Suprapubic skin (tissue), 4 donors: Measurements from ENCODE around the gene FDXR. TPM values are rescaled to one million over a fixed set of nuclear protein-coding genes. Genes with fewer than 3 reads are reported as not detected.

Experiments
- DNase-seq, 2 donors: peaks; one replicate each; pipeline ENCODE4 v3.0.0-alpha.2; 2019; ENCODE audit warnings: low spot score in 2 of 2
- H3K27ac ChIP-seq: fragments of 200-600 bp; sonication (generic); one replicate; pipeline ENCODE4 v1.5.1; 2019
- H3K27me3 ChIP-seq: fragments of 200-600 bp; sonication (generic); one replicate; pipeline ENCODE4 v1.5.1; 2019
- H3K36me3 ChIP-seq: fragments of 200-600 bp; sonication (generic); one replicate; pipeline ENCODE4 v1.5.1; 2019
- H3K4me1 ChIP-seq: fragments of 200-600 bp; sonication (generic); one replicate; pipeline ENCODE4 v1.5.1; 2019
- H3K4me3 ChIP-seq: fragments of 200-600 bp; sonication (generic); one replicate; pipeline ENCODE4 v1.5.1; 2019; ENCODE audit warnings: mild to moderate bottlenecking
- H3K9me3 ChIP-seq: fragments of 200-600 bp; sonication (generic); one replicate; pipeline ENCODE4 v1.5.1; 2019
- EP300 ChIP-seq: sonication (generic); formaldehyde crosslinking; IDR thresholded peaks from one replicate; pipeline ENCODE4 v1.6.1; 2017; ENCODE audit warnings: antibody characterized with exemption
- POLR2A ChIP-seq, 2 donors: fragments of 450-650 bp; IDR thresholded peaks; one replicate each; pipeline ENCODE4 v1.6.1; 2017; ENCODE audit warnings: antibody characterized with exemption in 2 of 2, mild to moderate bottlenecking in 2 of 2, moderate library complexity in 2 of 2
- POLR2AphosphoS5 ChIP-seq, 3 donors: sonication (generic); formaldehyde crosslinking; IDR thresholded peaks; one replicate each; pipeline ENCODE4 v1.6.1; 2017; ENCODE audit warnings: antibody characterized with exemption in 3 of 3
- WGBS: methylation state at CpG from one replicate; pipeline ENCODE4 v1.1.5; 2018; 5-methylcytosine and 5-hydroxymethylcytosine counted together
- total RNA-seq, 4 donors: library from RNA; depleted of rRNA; stranded (reverse); fragments of >200 nt; gene quantifications; one replicate each; pipeline ENCODE4 v1.1.0, GENCODE V29; 2016
- TF ChIP-seq, protein P1 (sequence below), 2 donors: fragments of 200-600 bp in 1 of 2; fragments of 450-650 bp in 1 of 2; sonication (generic) in 1 of 2; IDR thresholded peaks; one replicate each; pipeline ENCODE4 v1.5.1; 2016 to 2019; ENCODE audit warnings: antibody characterized with exemption in 2 of 2, mild to moderate bottlenecking in 1 of 2, moderate library complexity in 1 of 2

Gene FDXR
- total RNA-seq, 4 donors from 2014 or later = 19.1 to 34.1 (median 24.7) TPM

DNA sequence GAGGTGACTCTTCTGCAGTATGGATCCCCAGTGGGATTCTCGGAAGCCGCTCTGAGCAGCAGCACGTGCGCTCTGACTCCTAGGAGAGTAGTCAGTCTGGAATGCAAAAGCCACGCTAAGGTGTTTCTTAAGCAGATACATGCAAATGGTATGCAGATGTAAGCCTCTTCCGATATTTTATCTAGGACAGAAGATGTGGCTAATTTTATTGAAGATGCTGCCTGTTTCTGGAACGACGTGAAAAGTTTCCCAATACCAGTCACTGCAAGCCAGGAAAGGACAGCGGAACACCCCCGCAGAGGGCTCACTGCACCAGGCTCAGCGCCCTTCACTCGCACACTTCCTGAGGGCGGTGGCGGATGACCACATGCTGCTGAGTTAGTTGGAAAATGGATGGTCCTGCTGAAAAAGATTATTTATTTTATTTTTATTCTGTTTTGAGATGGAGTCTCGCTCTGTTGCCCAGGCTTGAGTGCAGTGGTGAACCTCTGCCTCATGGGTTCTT lies 10.5 kb upstream of the FDXR start:
- TF ChIP-seq EP300 = no peak
- TF ChIP-seq, protein P1, sequence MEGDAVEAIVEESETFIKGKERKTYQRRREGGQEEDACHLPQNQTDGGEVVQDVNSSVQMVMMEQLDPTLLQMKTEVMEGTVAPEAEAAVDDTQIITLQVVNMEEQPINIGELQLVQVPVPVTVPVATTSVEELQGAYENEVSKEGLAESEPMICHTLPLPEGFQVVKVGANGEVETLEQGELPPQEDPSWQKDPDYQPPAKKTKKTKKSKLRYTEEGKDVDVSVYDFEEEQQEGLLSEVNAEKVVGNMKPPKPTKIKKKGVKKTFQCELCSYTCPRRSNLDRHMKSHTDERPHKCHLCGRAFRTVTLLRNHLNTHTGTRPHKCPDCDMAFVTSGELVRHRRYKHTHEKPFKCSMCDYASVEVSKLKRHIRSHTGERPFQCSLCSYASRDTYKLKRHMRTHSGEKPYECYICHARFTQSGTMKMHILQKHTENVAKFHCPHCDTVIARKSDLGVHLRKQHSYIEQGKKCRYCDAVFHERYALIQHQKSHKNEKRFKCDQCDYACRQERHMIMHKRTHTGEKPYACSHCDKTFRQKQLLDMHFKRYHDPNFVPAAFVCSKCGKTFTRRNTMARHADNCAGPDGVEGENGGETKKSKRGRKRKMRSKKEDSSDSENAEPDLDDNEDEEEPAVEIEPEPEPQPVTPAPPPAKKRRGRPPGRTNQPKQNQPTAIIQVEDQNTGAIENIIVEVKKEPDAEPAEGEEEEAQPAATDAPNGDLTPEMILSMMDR (IDR thresholded peaks at IDR 0.05) = no peak
- TF ChIP-seq POLR2A (IDR thresholded peaks at IDR 0.05) = no peak
- no peak for TF ChIP-seq POLR2AphosphoS5 (IDR thresholded peaks at IDR 0.05)
- Histone ChIP-seq H3K27me3 (peaks cover 20% of the 10 kb centered on the region), H3K4me1 (peaks cover 3% of the 10 kb centered on the region), H3K9me3 (no peaks in the 10 kb centered on the region), H3K4me3 (no peak overlapping the region), H3K27ac (no peak overlapping the region), H3K36me3 (no peaks in the 10 kb centered on the region)
- 82% methylated on average over 15 of the region's 15 CpGs for WGBS
- DNase-seq = no peak

DNA sequence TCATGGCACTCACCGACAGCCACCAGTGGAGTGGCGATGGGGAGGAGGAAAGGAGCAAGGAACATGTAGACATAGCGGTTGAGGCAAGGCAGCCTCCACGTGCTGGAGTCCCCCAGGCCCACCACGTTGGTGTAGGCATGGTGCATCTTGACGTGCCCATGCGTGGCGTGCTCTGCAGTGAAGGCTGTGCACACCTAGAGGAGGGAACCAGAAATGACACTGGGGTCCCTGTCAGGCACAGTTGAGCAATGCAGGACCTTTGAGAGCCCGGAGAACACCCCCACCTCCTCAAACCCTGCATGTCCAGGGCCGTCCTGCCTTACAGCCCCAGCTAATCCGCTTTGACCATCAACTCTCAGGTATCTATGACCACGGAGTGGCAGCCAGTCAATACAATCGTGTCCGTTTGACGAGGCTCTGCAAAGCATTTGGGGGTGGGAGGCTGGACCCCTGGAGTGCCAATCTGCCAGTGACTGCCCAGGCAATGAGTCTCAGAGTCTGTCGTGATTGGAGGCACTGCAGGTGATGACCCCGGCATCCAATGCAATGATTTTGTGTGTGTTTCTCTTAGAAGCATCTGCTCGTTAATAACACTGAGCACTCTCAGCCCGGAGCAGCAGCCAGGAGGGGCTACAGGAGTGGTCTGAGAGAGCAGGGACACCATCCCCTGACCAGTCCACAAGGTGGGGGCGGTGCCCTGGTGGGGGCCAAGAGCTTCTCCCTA lies 9.9 kb upstream of the FDXR start:
- Histone ChIP-seq H3K27ac (no peak overlapping the region), H3K36me3 (no peaks in the 10 kb centered on the region), H3K27me3 (peaks cover 20% of the 10 kb centered on the region), H3K4me1 (peaks cover 10% of the 10 kb centered on the region), H3K9me3 (no peaks in the 10 kb centered on the region), H3K4me3 (no peak overlapping the region)
- no peak for DNase-seq
- TF ChIP-seq POLR2A (IDR thresholded peaks at IDR 0.05) (no peak), POLR2AphosphoS5 (IDR thresholded peaks at IDR 0.05) (no peak), EP300 (no peak)
- TF ChIP-seq, protein P1 (IDR thresholded peaks at IDR 0.05) = no peak
- WGBS = 74% methylated on average over 17 of the region's 20 CpGs

DNA sequence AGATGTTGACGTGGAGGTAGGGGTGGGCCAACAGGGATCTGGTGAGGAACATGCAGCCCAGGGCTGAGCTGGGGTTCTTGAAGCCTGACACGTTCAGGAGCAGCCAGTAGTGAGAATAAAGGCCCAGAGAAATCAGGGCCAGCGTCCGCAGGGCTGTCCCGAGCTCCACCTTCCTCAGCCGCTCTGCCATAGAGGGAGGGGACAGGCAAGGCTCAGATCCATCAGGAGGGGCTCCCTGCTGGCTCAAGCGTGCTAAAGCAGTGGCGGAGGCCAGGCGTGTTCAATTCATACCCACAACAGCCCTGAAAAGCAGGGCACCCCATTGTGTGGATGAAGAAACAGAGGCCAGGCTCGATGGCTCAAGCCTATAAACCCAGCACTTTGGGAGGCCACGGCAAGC lies 8.3 kb upstream of the FDXR start:
- 82% methylated on average over 11 of the region's 11 CpGs for WGBS
- no peak for TF ChIP-seq EP300
- no peak for TF ChIP-seq POLR2A (IDR thresholded peaks at IDR 0.05)
- TF ChIP-seq, protein P1 (IDR thresholded peaks at IDR 0.05) = no peak
- no peak for TF ChIP-seq POLR2AphosphoS5 (IDR thresholded peaks at IDR 0.05)
- Histone ChIP-seq H3K36me3 (no peaks in the 10 kb centered on the region), H3K27me3 (peaks cover 20% of the 10 kb centered on the region), H3K9me3 (no peaks in the 10 kb centered on the region), H3K4me3 (no peak overlapping the region), H3K27ac (no peak overlapping the region), H3K4me1 (peaks cover 13% of the 10 kb centered on the region)
- no peak for DNase-seq

DNA sequence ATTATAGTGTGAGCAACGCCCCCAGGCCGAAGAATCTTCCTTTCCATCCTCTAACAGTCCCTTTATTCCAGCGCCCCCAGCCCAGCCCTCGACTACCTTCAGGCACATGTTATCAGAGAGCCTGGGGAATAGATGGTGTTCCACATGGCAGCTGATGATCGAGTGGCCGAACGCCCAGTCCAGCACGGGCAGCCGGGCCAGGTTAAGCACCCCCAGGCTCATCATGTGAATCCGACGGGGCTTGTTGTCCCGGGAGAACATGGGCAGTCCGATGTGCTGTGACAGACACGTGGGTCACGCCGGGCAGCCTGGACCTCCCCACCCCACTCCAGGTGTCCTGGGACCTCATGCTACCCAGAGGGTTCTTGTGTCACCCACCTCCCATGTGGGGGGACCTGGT lies 6.5 kb upstream of the FDXR start:
- no peaks in the 10 kb centered on the region for H3K36me3 ChIP-seq
- TF ChIP-seq POLR2AphosphoS5 (IDR thresholded peaks at IDR 0.05) (no peak), EP300 (no peak), POLR2A (IDR thresholded peaks at IDR 0.05) (no peak)
- TF ChIP-seq, protein P1 (IDR thresholded peaks at IDR 0.05) = no peak
- H3K27ac ChIP-seq = no peak overlapping the region
- no peak for DNase-seq
- H3K27me3 ChIP-seq = peaks cover 14% of the 10 kb centered on the region
- H3K9me3 ChIP-seq = no peaks in the 10 kb centered on the region
- 93% methylated on average over 2 of the region's 16 CpGs for WGBS
- no peak overlapping the region for H3K4me3 ChIP-seq
- H3K4me1 ChIP-seq = peaks cover 13% of the 10 kb centered on the region

DNA sequence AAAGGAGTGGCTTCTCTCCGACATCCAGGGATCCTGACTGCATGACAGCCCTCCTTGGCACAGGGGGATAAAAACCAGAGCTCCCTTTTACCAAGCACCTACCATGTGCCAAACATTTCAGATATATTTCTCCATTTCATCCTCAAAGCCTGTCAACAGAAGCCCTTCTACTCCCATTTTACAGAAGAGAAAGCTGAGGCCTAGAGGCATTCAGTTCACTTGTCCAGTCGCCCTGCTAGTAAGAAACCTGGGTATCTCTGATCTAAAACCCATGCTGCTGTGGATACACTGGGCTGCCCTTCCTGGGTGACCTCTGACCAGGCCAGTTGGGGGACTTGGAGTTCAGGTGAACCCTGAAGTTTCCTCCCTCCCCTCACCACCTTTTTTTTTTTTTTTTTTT lies 5.9 kb upstream of the FDXR start:
- Histone ChIP-seq H3K9me3 (no peaks in the 10 kb centered on the region), H3K36me3 (no peaks in the 10 kb centered on the region), H3K27ac (no peak overlapping the region), H3K4me1 (peaks cover 17% of the 10 kb centered on the region), H3K4me3 (no peak overlapping the region), H3K27me3 (peaks cover 10% of the 10 kb centered on the region)
- whole genome bisulfite sequencing = 62% methylated on average over 2 of the region's 2 CpGs
- TF ChIP-seq EP300 = no peak
- no peak for TF ChIP-seq POLR2AphosphoS5 (IDR thresholded peaks at IDR 0.05)
- TF ChIP-seq, protein P1 (IDR thresholded peaks at IDR 0.05) = no peak
- no peak for TF ChIP-seq POLR2A (IDR thresholded peaks at IDR 0.05)
- no peak for DNase-seq
